Measurements from ENCODE around the gene R3HCC1L.

The R3HCC1L gene

DNA sequence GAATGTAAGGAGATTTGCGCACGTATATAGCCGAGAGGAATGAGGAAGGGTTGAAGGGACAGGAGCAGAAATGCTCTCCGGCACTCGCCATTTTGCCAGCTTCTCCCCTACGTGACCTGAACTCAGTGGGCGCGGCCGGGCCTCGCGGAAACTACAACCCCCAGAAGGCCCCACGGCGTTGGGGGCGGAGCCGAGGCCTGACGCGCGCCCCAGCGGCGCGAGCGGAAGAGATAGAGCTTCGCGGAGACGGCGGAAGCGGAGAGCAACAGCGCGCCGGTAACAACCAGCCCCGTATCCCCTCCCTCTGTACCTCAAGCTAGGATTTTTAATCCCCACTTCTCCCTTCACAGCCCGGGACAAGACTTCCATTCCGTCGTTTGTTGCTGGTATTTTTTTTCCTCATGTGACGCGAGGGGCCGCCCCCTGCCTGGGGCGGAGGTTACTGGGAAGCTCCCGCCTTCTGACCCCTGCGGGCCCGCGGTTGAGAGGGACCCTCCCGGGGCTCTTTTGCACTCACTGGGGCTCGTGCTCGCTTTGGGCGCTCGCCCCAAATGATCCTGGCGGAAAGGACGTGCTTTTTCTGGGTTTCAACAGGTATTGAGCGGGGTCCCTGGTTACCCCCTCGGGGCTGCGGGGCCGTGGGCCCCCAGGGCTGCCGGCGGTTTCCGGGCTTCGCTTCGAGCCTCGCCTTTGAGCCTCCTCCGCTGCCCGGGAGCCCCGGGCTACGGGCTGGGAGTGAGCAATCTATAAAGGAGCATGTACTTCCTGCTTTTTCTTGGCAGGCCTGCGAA, at the start of gene R3HCC1L:
R3HCC1L (plus strand) TSS at position 227 of the 791 bp plus-strand sequence. CDS start 73,458 bp downstream, outside the sequence.
- DNase-seq (ENCODE audit: low spot score), result peak; percentile 88

- no peak for DNase-seq (ENCODE audit: low spot score)
Observed at GRCh38 chr10:98085238-98085637, 49.2 kb upstream of the R3HCC1L start.

GRCh38 chr10:98086837-98087708, 47.4 kb upstream of the R3HCC1L start:
- no peak for DNase-seq (ENCODE audit: low spot score)

DNA sequence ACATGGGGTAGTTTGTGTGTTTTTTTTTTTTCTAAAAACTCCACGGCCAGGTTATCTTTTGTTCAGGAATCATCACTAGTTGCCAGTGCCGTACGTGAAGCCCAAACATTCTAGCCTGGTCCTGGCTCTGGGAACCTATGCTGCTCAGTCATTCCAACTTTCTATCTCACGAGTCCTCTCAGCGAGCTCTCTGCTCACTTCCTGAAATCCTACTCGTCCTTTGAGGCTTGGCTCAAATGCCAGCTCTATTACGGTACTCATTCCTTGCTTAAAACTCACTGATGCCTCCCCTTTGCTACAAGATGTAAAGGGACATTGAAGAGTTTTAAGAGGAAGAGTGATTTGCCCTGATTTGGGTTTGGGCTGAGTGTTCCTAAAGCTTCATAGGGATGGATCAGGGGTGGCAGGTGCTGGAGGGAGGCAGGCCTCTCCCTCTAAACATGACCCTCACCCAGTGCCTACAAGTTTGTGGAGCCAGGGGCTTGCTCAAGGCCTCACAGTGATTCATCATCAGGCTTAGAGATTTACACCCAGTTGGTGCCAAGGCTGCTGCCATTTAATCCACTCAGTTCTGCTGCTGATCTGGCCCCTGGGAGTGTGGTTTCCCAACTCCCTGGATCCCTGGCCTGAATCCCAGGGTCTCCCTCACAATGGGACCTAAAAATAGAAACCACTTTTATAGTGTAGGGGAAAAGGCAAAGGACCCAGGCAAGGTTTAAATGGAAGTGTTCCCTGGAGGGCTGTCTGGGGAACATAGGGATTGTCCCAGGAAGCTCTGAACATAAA, 46.1 kb upstream of the R3HCC1L start:
- no peak for DNase-seq (ENCODE audit: low spot score)

DNA sequence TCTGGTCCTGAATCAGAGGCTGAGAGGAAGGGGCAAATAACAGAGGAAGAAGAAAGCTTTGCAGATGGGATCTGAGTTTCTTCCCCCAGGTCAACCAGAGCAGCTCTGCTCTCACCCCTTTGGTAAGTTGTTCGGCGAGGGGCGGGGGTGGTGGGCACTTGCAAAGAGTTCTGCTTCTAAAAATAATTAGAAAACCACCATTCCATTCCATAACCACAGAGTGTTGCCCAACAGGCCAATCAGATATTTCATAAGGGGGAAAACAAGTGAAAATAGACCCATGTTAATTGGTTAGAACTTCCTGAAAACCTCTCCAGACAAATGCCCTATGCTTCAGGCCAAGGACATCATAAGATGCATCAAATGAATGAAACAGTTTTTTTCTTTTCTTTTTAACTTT, 43.6 kb upstream of the R3HCC1L start:
- DNase-seq (ENCODE audit: low spot score), result no peak

- DNase-seq (ENCODE audit: low spot score), result no peak
Observed at GRCh38 chr10:98096316-98096715, 38.1 kb upstream of the R3HCC1L start.

GRCh38 chr10:98096731-98097130, 37.7 kb upstream of the R3HCC1L start:
- no peak for DNase-seq (ENCODE audit: low spot score)

DNA sequence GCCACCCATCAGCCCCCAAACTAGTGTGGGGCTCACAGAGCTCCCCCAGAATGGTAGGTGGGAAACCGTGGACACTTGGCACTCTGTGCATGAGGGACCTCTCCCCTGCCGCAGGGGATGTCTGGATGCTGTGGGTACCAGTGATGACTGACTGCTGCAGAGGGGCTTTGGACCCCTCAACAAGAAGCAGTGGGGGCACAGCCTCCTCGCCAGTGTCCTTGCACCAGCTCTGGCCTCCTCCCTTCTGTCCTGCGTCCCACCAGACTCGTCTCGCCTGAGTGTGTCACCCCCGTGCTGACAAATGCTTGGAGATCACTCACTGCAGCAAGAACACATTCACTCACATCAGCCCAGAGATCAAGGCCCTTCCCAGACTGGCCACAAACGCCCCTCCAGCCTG, 37.3 kb upstream of the R3HCC1L start:
- DNase-seq (ENCODE audit: low spot score), result no peak

- no peak for DNase-seq (ENCODE audit: low spot score)
Observed at GRCh38 chr10:98097616-98098015, 36.8 kb upstream of the R3HCC1L start.

DNA sequence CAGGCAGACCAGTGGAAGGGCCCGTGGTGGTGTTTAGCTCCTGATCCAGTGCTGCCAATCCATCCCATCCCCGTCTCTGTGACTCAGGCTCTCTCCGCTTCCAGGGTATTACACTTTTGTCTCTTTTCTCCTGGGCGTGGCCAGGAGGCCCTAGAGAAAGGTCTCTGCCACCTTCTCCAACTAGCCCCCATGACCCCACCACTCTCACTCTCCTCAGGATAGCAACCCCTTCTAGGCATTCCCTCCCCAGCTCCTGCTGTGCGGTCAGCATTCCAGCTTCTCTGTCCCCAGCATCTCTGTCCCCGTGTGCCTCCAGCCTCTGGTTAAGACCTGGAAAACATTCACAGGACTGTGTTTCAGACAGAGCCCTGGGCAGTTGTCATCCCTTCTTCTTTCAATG, 36.2 kb upstream of the R3HCC1L start:
- no peak for DNase-seq (ENCODE audit: low spot score)

- DNase-seq (ENCODE audit: low spot score), result no peak
Observed at GRCh38 chr10:98100476-98100875, 34.0 kb upstream of the R3HCC1L start.

DNA sequence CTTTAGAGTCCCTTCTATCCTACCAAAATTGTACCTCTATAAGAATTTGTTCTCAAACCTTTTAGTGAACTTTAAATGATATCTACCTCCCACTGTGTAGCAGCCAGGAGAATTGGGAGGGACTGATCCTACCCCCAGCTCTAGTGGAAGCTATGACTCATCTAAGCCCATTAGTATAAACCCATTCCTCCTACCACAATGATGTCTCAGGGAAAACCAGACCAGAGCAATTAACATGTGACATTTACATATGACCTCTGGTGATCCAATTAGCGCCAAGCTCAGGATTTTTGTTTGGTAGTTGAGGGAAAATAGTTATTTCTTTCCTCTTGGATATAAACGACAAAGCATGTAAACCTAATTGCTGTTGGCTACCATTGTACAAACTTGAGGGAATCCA, 33.1 kb upstream of the R3HCC1L start:
- no peak for DNase-seq (ENCODE audit: low spot score)

- DNase-seq (ENCODE audit: low spot score), result no peak
Observed at GRCh38 chr10:98104125-98104524, 30.3 kb upstream of the R3HCC1L start.

DNA sequence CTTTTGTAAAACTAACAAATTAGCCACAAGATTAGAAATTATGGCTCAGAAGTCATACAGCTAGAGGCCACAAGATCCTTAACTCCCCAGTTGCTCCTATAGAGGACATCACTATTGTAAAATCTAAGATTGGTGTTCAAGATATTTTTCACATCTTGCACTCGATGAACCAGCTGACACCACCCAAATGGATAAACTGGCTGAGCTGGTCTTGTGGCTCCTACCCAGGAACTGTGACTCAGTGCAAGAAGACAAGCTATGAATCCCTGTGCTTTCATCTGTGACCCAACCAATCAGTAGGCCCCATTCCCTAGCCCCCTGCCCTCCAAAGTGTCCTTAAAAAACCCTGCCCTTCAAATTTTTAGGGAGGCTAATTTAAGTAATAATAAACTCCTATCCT, 27.9 kb upstream of the R3HCC1L start:
- DNase-seq (ENCODE audit: low spot score), result no peak

DNA sequence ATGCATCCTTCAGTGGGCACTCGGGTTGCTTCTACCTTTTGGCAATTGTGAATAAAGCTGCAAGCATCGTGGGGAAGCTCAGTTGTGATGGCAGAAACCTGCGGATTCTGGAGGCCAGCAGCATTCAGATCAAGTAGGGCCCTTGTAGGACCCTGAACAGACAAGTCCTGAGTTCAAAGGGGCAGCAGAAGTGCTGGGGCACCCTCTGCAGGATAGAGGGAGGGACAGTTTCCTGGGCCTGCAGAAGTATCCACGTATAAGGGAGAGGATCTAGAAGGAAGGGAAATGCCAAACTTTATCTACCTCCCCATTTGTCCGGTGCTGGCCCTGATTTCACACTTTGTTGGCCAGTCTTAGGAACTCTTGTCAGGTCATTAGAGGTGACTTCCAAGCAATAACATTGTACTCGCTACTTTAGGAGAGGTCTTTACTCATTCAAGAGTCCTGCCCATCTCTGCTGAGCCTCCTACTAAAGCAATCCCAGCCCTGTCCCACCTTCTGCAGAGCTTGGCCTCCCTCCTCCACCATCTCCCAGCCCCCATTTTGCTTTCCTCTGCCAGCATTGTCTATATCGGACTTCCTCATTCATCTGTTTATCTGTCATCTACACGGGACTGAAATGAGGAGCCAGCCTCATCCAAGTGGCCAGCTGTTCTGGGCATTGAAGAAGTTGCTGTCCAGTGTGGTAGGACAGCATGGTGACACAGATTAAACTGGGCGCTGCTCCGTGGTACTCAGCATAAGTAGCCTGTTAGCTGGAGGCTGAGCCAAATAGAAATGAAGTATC, 26.6 kb upstream of the R3HCC1L start:
- DNase-seq (ENCODE audit: low spot score), result no peak

DNA sequence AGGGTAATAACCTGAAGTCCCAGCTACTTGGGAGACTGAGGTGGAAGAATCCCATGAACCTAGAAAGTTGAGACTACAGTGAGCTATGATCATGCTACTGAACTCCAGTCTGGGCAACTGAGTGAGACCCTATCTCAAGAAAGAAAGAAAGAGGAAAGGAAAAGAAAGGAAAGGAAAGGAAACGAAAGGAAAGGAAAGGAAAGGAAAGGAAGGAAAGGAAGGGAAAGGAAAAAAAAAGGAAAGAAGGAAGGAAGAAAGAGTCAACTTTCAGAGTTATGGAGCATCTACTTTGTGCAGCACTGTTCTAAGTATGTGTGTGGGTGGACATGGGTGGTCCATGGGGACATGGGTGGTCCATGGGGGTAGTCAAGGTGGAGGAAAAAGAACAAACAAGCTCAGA, 24.1 kb upstream of the R3HCC1L start:
- no peak for DNase-seq (ENCODE audit: low spot score)

GRCh38 chr10:98115031-98115787, 19.2 kb upstream of the R3HCC1L start:
- DNase-seq (ENCODE audit: low spot score), result no peak

GRCh38 chr10:98119891-98120290, 14.6 kb upstream of the R3HCC1L start:
- DNase-seq (ENCODE audit: low spot score), result no peak

DNA sequence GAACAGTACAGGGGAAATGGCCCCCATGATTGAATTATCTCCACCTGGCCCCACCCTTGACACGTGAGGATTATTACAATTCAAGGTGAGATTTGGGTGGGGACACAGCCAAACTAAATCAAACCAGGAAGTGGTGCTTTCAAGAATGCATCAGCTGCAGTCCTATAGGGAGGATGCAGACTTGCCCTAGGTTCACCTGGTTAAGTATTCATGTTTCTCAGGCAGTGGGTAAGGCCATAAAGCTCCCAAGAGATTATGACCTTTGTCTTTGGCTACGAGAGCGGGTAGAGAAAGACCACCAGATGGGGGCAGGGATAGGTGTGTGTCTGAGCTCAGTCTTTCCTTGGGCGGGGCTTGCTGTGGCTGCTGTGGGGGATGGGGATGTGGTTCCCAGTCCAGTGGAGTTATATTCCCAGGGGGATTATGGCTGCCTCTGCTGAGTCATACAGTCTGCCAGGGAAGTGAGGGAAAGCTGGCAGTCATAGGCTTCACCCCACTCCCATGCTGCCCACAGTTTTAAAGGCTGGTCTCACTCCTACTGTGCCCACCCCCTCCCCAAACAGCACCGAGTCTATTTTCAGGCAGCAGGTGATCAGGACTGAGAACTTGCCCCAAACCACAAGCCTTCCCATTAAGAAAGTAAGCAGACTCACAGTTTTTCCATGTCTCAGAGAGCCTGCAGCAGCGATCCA, 8.4 kb upstream of the R3HCC1L start:
- no peak for DNase-seq (ENCODE audit: low spot score)

DNA sequence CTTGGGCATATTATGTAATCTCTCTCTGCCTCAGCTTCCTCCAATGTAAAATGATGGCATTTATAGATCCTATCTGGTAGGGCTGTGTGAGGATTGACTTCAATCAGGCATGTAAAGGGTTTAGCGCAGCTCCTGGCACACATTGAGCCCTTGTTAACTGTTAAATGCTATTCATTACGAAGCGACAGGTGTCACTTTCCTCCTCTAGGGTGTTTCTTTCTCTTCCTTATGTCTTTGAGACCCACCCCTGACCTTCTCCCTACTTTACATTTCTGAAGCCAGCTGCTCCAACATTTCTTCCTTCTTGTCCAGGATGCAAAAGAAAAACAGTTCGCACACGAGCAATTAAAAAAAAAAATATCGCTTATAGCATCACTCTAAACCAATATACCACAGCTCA, 5.7 kb upstream of the R3HCC1L start:
- DNase-seq (ENCODE audit: low spot score), result no peak
